EH (cell line): ENCODE results near the gene DAB2.
A peak's percentile ranks its signal among the peaks of the same experiment; 100 is the strongest.

Source experiments
- DNase-seq: peaks from one replicate; pipeline ENCODE4 v3.0.0-alpha.2; 2015; ENCODE audit warnings: low read depth

DAB2 gene

DNA sequence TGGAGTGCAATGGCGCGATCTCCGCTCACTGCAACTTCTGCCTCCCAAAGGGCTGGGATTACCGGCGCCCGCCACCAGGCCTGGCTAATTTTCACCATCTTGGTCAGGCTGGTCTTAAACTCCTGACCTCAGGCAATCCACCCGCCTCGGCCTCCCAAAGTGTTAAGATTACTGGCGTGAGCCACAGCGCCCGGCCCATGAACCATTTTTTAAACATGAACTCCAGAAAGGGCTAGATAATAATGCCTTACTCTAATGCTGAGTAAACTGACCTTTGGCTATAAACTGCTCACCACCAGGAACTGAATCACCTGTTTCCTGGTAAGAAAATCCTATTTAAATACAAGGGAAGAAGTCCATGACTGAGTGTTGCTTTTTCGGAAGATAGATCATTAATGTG lies 23.2 kb upstream of the DAB2 start:
- no peak for DNase-seq

DNA sequence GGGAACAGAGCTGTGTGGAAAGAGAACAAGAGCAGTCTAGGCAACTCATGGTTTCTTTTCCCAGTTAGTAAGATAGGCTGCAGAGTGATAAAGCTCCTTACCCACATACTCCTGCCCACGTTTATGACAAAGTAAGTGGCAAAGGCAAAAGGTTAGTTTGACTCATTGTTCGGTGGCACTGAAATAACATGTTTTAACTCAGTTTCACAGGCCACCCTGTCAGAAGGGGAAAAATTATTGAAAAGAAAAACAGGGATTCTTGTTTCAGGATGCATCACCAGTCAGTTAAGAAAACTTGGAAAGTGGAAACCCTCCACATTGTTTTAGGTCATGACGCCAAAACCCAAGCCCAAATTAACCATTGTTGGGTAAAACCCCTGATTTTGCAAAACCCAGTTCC lies 22.3 kb upstream of the DAB2 start:
- no peak for DNase-seq

DNA sequence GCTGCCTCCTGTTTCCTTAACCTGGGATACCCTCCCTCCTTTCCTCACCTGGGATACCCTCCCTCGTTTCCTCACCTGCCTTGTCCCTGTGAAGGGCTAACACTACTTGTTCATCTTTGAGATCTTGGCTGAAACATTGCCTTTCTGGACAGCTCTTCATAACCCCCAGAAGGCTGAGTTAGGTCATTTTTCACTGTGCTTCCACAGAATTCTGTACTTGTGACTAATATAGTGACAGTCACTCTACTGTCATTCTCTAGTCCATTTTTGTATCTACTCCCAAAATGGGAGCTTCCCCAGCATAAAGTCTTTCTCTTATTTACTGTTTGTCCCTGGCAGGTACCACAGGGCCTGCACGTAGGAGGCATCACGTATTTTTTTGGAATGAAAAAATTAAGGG lies 21.5 kb upstream of the DAB2 start:
- peak; percentile 45 for DNase-seq

DNA sequence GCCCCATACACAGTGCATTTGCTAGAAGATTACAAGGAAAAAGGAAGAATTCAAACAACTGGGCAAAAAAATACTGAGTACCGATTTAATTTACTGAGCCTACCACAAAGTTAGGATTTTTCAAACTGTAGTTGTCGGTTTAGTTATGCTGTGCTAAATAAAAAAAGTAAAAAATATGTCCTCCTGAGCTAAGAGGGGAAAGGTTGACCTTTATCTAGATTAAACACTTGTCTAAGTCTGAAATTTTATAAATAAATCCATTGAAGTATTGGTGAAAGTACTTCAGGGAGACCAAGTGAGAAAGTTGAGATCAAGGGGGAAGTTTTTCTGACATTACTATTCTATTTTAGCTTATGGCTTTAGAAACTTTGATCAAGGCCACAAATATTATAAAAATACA lies 19.1 kb upstream of the DAB2 start:
- DNase-seq, result no peak

DNA sequence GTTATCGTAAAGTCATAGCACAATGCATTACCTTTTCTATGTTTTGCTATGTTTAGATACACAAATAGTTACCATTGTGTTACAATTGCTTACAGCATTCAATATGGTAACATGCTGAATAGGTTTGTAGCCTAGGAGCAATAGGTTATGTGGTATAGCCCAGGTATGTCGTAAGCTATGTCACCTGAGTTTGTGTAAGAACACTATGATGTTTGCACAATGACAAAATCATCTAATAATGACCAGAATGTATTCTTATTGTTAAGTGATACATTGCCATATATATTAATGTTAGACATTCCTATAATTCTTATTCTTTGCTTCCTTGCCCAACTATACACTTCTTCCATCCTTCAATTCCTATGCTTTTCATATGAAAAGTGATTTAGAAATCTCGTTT lies 18.2 kb upstream of the DAB2 start:
- no peak for DNase-seq

DNA sequence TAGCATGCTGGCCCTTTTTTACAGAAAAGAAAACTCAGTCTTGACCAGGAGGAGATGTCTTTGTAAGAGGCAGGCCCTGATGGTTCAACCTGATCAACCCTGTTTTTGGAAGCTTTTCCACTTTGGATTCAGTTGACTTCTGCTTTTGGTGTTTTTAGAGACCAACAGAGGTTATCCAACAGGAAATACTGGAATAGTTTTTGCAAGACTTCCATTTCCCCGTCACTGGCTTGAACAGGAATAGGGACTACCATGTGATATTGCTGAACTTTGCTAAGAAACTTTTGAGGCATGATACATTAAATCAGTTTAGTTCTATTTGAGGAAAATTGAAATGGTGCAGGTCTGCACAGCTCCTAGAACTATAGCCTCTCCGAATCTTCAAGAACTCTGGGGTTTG lies 17.1 kb upstream of the DAB2 start:
- DNase-seq, result no peak

DNA sequence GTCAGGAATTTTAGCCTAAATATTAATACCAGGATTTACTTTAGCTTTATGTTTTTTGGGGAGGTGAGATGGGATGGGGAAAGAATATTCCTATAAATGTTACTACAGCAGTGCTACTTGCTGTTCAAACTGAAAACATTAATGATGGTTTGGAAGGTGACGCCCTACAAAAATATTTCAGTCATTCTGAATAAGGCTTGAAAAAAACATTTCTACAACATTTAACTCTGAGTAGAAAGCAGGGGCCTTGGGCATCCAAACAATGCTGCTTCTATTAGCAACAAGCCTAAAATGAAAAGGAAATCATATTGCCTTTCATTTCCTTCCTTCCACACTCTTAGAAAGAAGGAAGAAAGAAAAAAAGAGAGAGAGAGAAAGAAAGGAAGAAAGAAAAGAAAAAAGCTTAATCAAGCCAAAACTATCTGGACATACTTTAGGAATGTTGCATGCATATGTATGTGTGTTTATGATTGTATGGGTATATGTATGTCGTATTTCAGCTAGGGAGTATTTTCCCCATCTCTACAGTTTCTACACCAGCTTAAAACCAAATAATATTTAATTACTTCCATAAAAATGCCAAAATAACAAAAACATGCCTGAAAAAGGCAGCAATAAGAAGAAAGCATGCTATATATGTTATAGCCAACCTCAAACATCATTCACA lies 16.3 kb upstream of the DAB2 start:
- peak; percentile 55 for DNase-seq

DNA sequence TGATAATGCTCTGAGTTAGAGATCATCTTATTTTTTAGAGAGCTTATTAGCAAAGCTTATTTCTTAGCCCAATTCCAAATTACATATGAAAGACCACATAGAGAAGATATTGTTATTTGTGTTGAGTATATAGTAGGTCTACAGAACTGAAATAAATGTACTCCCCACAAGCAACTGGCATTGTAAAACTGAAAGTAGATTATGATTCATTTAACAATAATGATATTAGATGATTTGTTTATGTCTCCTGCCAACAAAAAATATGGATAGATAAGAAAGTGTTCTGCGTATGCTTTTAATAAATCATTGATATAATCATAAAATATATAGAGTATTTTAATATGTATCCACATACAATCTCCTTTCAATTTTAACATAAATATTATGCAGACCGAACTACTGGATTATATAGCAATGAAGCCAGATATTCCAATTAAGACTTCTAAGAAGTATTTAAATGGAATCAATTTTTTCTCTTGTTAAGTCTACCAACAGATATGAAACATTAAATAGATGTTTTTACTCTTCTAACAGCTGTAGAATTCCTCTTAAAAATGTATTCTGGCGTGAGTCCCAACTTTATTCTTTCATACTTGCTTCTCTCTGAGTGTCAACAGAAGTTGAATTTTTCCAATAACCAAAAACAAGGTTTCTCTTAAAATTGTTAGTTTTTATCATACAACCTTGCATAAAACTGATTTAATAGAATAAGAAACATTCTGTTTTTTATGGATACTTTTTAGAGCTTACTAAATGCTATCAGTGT lies 15.6 kb upstream of the DAB2 start:
- DNase-seq, result no peak

DNA sequence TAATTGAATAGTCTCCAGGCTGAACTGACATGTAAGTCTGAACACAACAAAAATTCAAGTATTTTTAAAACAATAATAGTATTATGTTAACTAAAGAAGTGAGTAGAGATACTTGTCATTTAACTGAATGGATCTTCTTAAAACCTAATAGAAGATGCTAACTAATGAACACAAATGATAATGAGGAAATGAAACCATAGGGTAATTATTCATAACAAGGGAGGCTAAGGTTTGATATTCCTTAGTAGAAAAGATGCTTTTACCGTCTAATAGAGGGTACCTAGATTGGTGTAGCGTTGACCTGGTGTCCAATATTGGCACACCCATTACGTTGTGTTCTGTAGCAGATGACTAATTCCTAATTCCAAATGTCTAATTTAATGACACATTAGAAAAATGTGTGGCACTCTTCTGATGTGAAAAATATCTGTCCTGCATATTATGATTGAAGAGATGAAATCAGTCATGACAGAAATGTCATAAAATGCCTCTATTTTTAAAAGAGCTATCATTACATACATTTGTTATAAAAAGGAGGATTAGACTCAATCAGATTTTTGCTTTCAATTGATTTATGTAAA lies 14.9 kb upstream of the DAB2 start:
- DNase-seq, result no peak

DNA sequence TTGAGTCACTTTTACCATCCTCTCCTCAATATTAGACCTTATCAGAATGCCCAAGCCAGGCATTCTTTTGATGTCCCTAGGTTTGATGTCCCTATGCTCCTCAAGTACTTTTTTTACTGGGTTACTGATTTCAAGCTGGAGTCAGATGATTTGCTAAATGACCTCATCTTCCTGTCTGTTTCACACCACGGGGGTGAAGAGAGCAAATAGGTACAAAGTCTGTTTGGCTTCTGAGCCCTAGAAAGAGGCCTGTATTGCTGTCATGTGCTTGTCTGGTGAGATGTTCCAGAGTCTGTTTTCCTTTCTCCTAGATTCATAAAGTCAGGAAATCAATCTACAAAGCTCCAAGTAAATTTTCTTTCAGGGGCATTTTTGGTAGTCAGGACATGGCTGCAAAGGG lies 12.7 kb upstream of the DAB2 start:
- DNase-seq, result no peak

DNA sequence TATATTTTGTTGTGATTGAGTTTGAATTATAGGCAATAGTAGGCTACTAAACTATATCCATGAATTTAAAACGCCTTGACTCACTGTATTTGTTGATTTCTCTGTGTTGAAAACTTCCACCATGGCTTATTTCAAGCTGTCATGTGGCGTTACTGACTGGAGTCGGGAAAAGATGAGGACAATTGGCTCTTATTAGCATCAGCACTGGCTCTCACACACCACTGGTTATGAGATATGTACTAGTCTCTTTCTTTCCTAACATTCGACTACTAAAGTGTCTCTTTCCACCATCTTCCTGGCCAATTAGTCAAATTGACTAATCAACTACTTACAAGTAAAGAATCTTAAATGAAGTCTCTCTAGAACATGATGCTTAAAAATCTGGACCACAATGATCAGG lies 9.1 kb upstream of the DAB2 start:
- DNase-seq, result no peak

DNA sequence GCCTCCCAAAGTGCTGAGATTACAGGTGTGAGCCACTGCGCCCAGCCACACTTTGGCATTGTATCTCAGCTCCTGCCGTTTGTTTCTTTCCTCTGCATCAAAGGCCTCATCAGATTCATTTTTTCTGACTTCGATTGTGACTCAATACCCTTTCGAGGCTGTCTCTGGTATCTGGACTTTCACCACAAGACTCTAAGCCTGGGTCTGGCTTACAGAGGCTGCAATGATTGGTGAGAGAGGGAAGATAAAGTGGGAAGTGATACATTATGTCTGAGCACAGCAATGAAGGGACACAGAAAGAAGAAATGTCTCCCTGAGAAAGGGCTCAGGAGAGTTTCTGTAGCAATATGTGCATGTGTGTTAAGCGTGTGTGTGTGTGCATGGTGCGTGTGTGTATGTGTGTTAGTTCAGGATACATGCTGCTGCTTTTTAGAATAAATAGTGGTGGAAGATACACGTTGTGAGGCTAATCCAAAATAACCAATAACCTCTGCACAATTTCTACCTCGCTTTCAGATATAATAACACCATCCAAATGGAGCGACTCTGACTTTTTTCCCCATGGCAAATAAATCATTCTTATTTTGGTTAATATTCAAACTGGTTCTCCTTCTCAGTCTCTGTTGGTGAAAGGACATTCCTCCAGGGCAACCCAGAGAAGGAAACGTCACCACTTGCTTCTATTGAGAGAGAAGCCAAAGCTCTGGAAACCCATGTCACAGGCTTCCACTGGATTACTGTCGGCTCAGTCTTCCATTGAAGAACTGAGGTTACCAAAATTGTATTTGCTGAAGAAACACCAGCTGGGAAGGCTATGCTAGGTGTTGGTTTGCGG lies 8.1 kb upstream of the DAB2 start:
- DNase-seq, result no peak

DNA sequence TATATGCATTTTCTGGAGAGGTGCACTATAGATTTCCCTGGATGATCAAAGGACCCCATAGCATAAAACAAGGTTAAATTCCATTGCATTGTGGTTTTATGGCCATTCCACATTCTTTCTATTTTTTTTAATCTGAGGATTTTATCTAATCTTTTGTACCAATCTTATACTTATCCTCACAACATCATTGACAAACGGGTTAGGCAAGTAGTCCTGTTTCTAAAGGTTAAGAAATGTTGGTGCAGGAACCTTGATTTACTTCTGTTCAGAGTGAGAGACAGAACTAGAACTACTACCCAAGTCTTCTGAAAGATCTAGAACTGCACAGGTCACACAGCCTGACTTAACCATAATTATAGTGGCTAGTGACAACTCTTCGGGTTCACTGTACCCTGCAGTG lies 5.7 kb upstream of the DAB2 start:
- DNase-seq, result no peak

DNA sequence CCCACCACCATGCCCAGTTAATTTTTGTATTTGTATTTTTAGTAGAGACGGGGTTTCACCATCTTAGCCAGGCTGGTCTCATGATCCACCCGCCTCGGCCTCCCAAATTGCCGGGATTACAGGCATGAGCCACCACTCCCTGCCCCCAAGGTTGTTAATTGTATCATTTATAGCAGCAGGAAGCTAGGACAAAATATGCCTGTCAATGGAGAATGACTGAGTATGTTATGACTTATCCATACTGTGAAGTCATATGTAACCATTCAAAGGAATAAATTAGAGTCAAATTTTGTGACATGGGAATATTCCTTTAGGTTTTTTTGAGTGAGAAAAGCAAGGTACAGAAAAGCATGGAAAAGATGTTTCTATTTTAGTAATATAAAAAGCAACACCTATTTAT lies 3.9 kb upstream of the DAB2 start:
- DNase-seq, result no peak

DNA sequence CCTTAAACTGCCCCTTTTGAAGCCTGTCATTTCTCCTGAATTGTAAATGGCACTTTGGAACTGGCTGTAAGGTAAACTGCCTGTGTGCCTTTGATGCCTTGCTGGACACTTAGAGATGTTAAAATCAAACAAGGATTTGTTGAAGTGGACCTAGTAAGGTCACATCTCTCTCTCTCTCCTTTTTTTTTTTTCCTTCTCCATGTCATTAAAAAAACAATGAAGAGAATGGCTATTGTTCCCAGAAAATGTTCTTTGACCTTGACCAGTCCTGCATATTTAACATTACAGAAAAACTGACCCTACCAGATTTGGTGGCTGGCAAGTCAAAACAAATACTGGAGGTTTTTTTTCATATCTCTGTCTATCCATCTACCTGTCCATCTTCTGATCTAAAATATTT lies 2.9 kb upstream of the DAB2 start:
- DNase-seq, result no peak

DNA sequence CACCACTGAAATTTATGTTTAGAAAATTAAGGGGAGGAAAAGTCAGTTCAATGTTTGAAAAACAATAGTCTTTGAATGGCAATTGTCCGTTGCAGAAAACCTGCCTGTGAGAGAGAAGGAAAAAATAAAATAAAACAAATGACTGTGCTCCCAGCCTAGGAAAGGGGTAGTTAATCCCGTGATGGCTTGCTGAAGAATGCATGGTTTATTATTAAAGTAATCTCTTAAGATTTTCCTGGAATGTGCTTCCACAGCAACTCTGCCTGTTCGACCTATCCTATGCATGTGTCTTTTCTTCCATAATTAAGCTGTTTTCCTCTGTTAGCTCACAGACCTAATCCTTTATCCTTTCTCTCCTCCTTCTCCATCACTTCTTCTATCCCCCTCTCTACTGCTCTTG lies 2.4 kb upstream of the DAB2 start:
- peak; percentile 85 for DNase-seq

DNA sequence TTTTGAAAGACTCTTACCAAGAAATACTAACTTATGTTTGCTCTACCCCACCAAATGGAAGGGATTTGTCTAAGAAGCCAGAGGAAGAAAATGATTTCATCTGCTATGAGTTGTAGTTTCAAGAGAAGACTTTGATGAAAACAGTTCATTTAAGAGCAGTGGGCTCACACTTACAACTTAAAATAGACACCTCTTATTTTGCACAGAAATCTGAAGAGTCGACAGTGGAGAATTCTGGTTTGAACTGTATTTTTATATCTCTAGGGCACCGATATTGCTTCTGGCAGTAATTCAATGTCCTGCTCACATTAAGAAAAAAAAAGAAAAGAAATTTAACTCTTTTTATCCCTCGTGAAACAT lies 1.9 kb upstream of the DAB2 start:
- no peak for DNase-seq

DNA sequence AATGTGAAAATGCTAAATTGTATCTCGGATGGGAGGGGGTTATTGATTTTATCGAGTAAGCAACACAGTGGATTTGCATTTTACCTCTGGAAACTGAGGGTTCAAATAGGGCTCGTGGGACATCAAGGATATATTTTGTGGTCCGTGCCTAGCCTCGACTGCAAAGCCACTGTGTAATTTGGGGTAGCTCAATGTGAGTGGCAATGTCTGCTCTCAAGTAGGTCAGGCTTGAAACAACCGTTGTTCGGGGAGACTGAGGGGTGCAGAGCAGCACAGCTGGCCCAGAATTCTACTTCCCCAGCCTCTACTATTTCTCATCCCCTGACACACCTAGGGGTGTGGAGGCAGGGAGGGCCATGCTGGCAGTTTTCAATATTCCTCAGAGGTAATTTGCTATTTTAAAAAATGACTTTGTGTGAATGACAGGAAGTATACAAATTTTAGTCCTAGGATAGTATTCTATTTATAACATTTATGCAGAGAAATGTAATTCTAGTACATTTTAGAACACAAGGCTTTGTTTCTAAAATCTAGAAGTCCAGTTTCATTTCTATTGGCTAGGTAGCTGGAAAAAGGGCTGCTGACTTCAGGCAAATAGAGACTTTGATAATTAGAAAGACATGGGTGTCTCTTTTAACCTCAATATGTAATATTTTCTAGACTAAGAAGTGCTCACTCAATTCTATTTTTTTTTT lies 1.4 kb upstream of the DAB2 start:
- DNase-seq, result no peak

DNA sequence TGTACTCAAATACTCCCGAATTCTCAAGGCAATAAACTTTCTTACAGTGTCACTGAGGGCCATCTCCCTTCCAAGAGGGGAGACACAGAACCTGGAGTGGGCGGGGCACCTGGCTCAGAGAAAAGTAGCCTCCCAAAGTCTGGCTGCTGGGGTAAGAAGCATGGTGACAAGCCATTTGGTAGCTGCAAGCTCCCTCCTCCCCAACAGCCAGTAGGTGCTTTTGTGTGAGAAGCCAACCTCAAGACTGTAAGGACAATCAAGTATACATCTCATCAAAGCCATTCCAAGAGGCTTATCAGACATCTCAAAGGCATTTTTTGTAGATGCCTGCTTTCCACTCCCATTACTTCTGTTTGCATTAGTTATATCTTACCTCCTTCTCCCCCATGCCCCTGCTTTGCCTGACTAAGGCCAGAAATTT lies 1.4 kb downstream of the DAB2 start:
- peak; percentile 57 for DNase-seq

DNA sequence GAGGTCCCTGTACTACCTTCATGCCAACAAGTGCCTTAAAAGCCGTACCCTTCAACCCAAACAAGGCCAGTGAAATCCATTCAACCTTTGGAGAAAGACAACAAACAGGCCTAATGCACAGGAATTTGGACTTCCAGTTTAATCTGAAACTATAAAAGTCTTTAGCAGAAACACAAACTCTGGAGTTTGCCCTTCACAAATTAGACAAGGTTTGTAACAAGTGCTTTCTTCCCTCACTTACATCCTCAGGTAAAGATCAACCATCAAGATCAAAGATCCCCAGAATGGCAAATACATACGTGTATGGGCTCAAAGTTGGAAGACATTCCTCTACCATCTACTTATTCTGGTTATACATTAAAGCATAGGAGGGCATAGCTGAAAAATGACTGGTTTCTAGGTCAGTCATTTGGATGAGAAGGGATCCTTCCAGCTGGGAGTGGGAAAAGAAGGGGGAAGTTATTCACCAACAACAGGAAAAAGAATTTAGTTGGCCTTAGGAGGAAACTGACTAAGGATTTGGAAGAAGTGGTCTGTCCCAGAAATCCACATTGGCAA lies 2.0 kb downstream of the DAB2 start:
- no peak for DNase-seq

DNA sequence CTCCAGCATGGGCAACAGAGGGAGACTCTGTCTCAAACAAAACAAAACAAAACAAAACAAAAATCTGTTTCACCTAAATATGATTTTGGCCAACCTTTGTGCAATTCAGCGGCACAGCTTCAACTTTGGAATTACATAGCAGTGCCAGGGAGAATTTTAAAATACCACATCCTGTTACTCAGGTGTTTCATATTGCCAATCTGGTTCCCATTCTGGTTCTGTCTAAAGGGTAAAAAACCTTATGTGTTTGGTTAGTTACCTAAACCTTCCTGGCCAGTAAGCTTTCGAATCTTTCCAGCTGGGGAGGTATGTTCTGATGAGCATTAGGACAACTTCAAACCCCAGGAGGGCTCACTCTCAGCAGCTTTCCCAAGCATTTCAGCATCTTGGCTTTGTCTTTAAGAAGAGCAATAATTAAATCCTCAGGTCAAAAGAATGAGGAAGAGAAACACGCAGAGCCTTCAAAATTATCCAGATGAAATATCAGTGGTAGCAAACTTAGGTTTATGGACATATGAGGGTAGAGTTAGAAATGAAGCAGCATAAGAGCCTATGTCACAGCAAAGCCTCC lies 2.7 kb downstream of the DAB2 start:
- peak; percentile 50 for DNase-seq
